ENCODE measurements around the gene RNF186. TPM values are rescaled to one million over a fixed set of nuclear protein-coding genes. Genes with fewer than 3 reads are reported as not detected.
"Not testable (repeated sequence)": the region's sequence is repeated elsewhere in the genome, so short reads cannot be mapped to it uniquely, and the experiment has no call there.

The RNF186 gene, protein sequence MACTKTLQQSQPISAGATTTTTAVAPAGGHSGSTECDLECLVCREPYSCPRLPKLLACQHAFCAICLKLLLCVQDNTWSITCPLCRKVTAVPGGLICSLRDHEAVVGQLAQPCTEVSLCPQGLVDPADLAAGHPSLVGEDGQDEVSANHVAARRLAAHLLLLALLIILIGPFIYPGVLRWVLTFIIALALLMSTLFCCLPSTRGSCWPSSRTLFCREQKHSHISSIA
- total RNA-seq: not detected

DNA sequence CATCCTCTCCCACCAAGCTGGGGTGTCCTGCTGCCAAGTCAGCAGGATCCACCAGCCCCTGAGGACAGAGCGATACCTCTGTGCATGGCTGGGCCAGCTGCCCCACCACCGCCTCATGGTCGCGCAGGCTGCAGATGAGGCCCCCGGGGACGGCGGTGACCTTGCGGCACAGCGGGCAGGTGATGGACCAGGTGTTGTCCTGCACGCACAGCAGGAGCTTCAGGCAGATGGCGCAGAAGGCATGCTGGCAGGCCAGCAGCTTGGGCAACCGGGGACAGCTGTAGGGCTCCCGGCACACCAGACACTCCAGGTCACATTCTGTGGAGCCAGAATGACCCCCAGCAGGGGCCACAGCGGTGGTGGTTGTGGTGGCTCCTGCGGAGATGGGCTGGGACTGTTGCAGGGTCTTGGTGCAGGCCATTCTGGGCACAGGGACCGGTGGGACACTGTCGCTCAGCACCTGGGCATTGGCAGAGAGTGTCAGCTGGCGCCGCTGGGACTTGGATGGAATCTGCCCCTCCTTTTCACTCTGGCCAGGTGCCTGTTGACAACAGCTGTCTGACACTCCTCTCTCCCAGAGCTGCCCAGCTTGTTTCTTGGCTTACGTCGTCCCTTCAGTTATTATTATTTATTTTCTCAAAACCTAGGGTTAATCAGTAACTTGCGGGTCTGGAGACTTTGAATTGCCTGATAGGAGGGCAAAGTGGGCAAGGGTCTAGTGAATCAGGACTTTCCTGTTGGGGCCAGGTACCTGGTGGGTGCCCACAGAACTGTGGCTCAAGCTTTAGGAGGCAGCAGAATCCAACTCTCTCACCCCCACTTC lies at the start of gene RNF186:
TSS of gene RNF186 (minus strand) at position 603 of the 823 bp plus-strand sequence. CDS start at position 421, 182 bp downstream.
- H3K9me3 Mint-ChIP-seq: no peaks in the 10 kb centered on the region
- H3K27me3 Mint-ChIP-seq (ENCODE audit: low read depth): no peaks in the 10 kb centered on the region
- no peaks in the 10 kb centered on the region for H3K4me1 Mint-ChIP-seq (ENCODE audit: low read depth)
- H3K27ac Mint-ChIP-seq: no peak within 1 kb of the TSS
- intact Hi-C loops (cut with micrococcal nuclease): no loop called here
- CTCF ChIA-PET: interaction anchor here (0.6 to 1.3 kb wide), 2 partner anchors 8 to 34 kb away, joined by 3 to 7 read pairs; no protein-coding TSS in a partner anchor
- no peak within 1 kb of the TSS for H3K4me3 Mint-ChIP-seq
- no peaks in the 10 kb centered on the region for H3K36me3 Mint-ChIP-seq (ENCODE audit: low read depth)
- DNase-seq: no peak

DNA sequence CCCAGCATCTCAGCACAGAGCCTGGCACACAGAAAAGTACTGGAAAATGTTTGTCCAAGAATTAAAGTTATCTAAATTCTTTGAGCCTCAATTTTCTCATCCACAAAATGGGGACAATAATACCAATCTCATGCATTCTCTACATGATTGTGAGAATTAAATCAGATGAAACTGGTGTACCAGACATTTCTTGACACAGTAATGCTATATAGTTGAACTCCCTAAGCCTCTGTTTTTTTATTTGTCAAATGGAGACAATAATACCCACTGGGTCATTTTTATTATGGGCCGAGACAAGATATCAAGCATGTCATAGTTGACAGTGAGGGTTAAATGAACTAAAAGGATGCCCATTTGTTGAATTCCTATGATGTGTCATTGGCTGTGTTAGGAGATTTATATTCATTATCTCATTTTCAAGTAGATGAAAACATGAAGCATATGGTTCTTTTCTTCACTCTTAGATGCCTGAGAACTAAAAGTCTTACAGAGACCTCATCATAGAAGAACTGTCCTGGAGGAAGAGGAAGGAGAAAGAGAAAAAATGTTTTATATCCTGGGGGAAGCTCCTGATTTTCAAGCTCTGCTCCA lies 49.6 kb upstream of the RNF186 start:
- CTCF ChIA-PET: no interaction called here
- Mint-ChIP-seq H3K27ac (no peak overlapping the region), H3K4me1 (ENCODE audit: low read depth) (no peaks in the 10 kb centered on the region), H3K9me3 (peaks cover 5% of the 10 kb centered on the region), H3K27me3 (ENCODE audit: low read depth) (peaks cover 21% of the 10 kb centered on the region), H3K4me3 (no peak overlapping the region), H3K36me3 (ENCODE audit: low read depth) (no peaks in the 10 kb centered on the region)
- DNase-seq: no peak
- intact Hi-C loops (cut with micrococcal nuclease): no loop called here

DNA sequence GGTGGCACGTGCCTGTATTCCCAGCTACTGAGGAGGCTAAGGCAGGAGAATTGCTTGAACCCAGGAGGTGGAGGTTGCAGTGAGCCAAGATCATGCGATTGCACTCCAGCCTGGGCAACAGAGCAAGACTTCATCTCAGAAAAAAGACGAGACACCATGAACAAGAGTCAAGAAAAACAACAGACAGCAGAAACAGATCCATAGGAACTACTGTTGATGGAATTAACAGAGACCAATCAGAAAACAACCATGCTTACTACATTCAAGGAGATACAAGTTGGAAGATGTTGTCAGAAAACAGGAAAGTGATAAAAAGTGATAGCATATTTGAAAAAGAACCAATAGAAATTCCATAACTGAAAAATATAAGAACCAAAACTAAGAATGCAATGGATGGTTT lies 47.9 kb upstream of the RNF186 start:
- no peak overlapping the region for H3K4me3 Mint-ChIP-seq
- peaks cover 5% of the 10 kb centered on the region for H3K9me3 Mint-ChIP-seq
- H3K4me1 Mint-ChIP-seq (ENCODE audit: low read depth): no peaks in the 10 kb centered on the region
- DNase-seq: no peak
- H3K27ac Mint-ChIP-seq: no peak overlapping the region
- peaks cover 17% of the 10 kb centered on the region for H3K27me3 Mint-ChIP-seq (ENCODE audit: low read depth)
- intact Hi-C loops (cut with micrococcal nuclease): no loop called here
- no peaks in the 10 kb centered on the region for H3K36me3 Mint-ChIP-seq (ENCODE audit: low read depth)
- CTCF ChIA-PET: no interaction called here

DNA sequence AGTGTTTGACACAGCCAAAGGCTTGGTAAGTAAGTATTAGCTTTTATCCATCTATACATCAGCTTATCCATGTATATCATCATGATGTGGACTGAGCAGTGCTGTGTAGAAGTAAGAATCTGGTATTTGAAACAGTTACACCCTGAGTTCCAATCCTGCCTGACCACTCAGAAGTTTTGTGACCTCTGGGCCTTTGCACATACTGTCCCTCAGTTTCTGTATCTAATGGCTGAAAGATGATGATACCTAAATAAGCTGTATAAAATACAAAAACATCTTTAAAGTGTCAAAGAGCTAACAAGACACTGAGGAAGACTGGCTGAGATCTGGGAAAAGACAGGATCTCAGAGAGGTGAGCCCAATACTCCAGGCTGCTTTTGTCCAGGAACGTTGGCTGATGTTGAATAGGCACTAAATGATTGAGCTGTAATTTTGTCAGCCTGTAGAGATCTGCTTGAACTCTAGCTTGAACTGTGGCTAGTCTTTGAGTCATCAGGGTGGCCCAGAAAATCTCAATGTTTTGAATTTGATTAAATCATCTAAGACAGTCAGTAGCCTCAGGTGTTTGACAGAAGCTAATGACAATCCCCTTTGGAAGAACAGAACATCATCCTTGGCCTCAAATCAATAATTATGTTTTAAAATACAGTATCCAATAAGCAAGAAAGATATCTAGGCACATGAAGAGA lies 46.9 kb upstream of the RNF186 start:
- Mint-ChIP-seq H3K9me3 (peaks cover 5% of the 10 kb centered on the region), H3K27ac (no peak overlapping the region), H3K36me3 (ENCODE audit: low read depth) (no peaks in the 10 kb centered on the region), H3K4me3 (no peak overlapping the region), H3K4me1 (ENCODE audit: low read depth) (no peaks in the 10 kb centered on the region), H3K27me3 (ENCODE audit: low read depth) (peaks cover 14% of the 10 kb centered on the region)
- DNase-seq: no peak
- intact Hi-C loops (cut with micrococcal nuclease): no loop called here
- CTCF ChIA-PET: interaction anchor here (0.6 to 1.3 kb wide), 3 partner anchors 11 to 29 kb away, joined by 3 to 7 read pairs (median 5); partner anchors contain the start of gene OTUD3

DNA sequence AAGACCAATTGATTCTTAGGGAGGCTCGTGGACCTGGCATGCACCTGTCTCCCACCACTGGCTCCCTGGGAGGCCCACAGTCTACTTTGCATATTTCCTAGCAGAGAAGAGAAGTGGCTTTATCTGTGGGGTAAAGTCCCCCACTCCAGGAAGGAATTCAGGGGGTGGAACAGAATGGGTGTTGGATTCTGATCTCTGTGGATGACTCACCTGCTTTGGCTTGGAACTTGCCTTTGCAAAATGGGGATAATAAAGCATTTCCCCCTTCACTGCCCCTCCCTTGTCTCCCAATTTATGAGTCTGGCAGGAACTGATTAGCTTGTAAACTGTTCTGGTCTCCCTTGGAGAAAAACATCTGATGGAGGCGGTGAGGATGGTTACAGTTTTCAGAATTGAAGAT lies 46.0 kb upstream of the RNF186 start:
- CTCF ChIA-PET: interaction anchor here (0.9 to 1.3 kb wide), 2 partner anchors 12 to 21 kb away, joined by 5 to 7 read pairs; partner anchors contain the start of gene OTUD3
- Mint-ChIP-seq H3K36me3 (ENCODE audit: low read depth) (no peaks in the 10 kb centered on the region), H3K27me3 (ENCODE audit: low read depth) (peaks cover 12% of the 10 kb centered on the region), H3K4me3 (no peak overlapping the region), H3K4me1 (ENCODE audit: low read depth) (no peaks in the 10 kb centered on the region), H3K9me3 (peaks cover 5% of the 10 kb centered on the region), H3K27ac (no peak overlapping the region)
- no peak for DNase-seq
- intact Hi-C loops (cut with micrococcal nuclease): no loop called here

DNA sequence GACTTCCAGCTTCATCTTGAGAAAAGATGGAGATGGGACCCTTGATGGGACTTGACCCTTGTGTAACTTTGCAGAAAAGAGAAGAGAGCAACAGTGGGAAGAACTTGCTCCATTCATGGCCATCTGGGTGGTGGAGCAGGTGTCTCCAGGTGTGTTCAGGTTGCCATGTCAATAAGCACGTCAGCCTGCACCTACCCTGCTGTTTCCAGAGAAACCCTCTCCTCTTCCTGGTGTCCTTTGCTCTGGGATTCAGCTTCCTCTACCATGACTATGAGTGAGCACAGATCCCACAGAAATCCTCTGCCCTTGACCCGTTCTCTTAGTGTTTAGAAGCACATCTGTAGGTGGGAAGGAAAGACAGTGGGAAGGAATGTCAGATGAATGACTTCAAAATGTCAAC lies 45.3 kb upstream of the RNF186 start:
- Mint-ChIP-seq H3K9me3 (peaks cover 5% of the 10 kb centered on the region), H3K27me3 (ENCODE audit: low read depth) (peaks cover 12% of the 10 kb centered on the region), H3K4me1 (ENCODE audit: low read depth) (no peaks in the 10 kb centered on the region), H3K4me3 (no peak overlapping the region), H3K36me3 (ENCODE audit: low read depth) (no peaks in the 10 kb centered on the region), H3K27ac (no peak overlapping the region)
- CTCF ChIA-PET: interaction anchor here (0.6 kb wide), 1 partner anchor 353 kb away, joined by 3 read pairs; no protein-coding TSS in a partner anchor
- no peak for DNase-seq
- intact Hi-C loops (cut with micrococcal nuclease): no loop called here

DNA sequence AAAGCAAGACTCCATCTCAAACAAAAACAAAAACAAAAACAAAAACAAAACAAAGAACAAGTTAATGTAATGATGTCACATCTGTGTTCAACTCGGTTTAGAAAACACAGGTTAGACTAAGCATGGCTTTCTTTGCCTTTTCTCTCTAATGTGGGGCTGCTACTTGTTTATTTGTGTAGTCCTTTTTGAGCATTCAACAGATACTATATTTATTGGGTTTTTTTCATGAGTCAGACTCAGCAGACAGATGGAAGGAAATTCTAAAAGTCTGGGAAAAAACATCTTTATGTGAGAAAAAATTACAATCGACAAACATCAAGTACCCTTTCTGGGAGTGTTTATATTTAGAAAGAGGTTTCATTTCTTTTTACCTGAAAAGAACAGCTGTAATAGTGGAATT lies 44.8 kb upstream of the RNF186 start:
- CTCF ChIA-PET: interaction anchor here (0.6 kb wide), 1 partner anchor 353 kb away, joined by 3 read pairs; no protein-coding TSS in a partner anchor
- intact Hi-C loops (cut with micrococcal nuclease): no loop called here
- H3K4me1 Mint-ChIP-seq (ENCODE audit: low read depth): no peaks in the 10 kb centered on the region
- no peak for DNase-seq
- no peak overlapping the region for H3K4me3 Mint-ChIP-seq
- peaks cover 5% of the 10 kb centered on the region for H3K9me3 Mint-ChIP-seq
- no peaks in the 10 kb centered on the region for H3K36me3 Mint-ChIP-seq (ENCODE audit: low read depth)
- no peak overlapping the region for H3K27ac Mint-ChIP-seq
- peaks cover 12% of the 10 kb centered on the region for H3K27me3 Mint-ChIP-seq (ENCODE audit: low read depth)

DNA sequence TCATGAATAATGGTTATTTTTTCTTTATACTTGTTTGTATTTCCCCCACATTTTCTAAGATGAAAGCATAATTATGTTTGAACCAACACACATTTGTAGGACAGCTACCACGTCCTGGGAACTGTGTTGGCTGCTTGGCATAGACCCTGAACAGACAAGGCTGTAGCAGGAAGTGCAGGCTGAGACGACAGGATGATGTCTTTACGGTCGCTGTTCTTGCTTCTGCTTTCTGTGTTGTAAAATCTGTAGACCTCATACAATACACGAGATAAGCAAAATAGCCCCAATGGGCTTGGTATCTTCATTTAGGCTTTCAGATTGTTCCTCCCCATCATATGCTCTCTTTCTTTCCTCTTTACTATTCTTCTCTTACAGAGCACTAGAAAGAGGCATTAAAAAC lies 43.8 kb upstream of the RNF186 start:
- intact Hi-C loops (cut with micrococcal nuclease): no loop called here
- DNase-seq: no peak
- Mint-ChIP-seq H3K4me3 (no peak overlapping the region), H3K9me3 (peaks cover 5% of the 10 kb centered on the region), H3K4me1 (ENCODE audit: low read depth) (no peaks in the 10 kb centered on the region), H3K27ac (no peak overlapping the region), H3K27me3 (ENCODE audit: low read depth) (peaks cover 12% of the 10 kb centered on the region), H3K36me3 (ENCODE audit: low read depth) (no peaks in the 10 kb centered on the region)
- CTCF ChIA-PET: interaction anchor here (0.6 kb wide), 1 partner anchor 78 kb away, joined by 3 read pairs; no protein-coding TSS in a partner anchor

DNA sequence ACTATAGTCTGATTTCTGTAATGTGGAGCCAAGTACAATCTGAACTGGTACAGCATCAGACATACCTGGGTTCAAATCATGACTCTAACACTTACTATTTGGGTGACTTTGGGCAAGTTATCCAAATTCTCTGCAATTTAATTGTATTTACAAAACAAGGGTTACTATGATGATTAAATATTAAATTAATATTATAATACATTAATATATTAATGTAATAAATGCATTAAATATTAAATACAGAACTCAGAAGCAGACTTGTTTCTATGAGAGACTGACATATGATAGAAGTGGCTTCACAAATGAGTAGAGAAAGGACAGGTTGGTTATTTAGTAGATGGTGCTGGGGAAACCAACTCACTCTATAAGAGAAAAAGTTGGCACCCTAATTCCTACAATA lies 39.8 kb upstream of the RNF186 start:
- Mint-ChIP-seq H3K27me3 (ENCODE audit: low read depth) (no peaks in the 10 kb centered on the region), H3K36me3 (ENCODE audit: low read depth) (no peaks in the 10 kb centered on the region), H3K9me3 (no peaks in the 10 kb centered on the region), H3K27ac (no peak overlapping the region), H3K4me1 (ENCODE audit: low read depth) (no peaks in the 10 kb centered on the region), H3K4me3 (no peak overlapping the region)
- intact Hi-C loops (cut with micrococcal nuclease): no loop called here
- CTCF ChIA-PET: interaction anchor here (0.6 kb wide), 1 partner anchor 873 kb away, joined by 7 read pairs; no protein-coding TSS in a partner anchor
- no peak for DNase-seq

DNA sequence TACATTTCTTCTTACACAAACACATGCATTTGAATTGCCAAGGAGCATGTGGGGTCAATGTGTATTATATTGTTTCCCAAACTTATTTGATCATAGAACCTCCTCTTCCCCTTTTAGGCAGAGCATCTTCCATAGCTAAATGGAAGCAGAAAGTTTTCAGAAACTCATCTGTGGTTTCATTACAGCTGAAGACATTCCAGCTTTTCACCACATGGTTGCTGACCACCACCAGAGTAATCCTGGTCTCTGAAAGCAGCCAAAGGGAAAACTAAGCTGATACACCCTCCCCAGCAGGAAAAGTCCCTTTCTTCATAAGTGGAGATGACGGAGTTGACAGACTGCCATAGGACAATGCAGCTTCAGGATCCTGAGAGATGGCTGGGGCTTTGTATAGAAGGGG lies 37.0 kb upstream of the RNF186 start:
- H3K4me3 Mint-ChIP-seq: no peak overlapping the region
- no peaks in the 10 kb centered on the region for H3K27me3 Mint-ChIP-seq (ENCODE audit: low read depth)
- no peak for DNase-seq
- no peaks in the 10 kb centered on the region for H3K4me1 Mint-ChIP-seq (ENCODE audit: low read depth)
- intact Hi-C loops (cut with micrococcal nuclease): no loop called here
- CTCF ChIA-PET: interaction anchor here (0.6 kb wide), 1 partner anchor 9 kb away, joined by 3 read pairs; no protein-coding TSS in a partner anchor
- H3K9me3 Mint-ChIP-seq: no peaks in the 10 kb centered on the region
- no peaks in the 10 kb centered on the region for H3K36me3 Mint-ChIP-seq (ENCODE audit: low read depth)
- no peak overlapping the region for H3K27ac Mint-ChIP-seq

DNA sequence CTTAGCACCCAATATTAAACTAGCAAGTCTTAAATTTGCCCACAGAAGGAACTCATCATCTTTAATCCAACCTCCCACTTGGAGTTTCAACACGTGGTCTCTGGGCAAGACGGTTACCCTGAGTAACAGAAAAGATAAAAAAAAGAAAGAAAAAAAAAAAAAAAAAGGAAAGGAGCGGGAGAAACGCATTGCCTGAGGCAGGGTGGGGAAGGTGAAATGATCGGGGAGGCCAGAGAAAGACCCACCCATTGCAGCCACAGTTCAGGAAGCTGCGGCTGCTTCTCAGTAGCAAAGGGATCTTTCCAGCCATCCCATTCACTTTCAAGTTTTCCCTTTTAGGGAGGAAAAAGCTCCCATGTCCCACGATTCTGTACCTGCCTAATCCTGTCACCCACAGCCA lies 35.1 kb upstream of the RNF186 start:
- H3K27ac Mint-ChIP-seq: no peak overlapping the region
- H3K4me1 Mint-ChIP-seq (ENCODE audit: low read depth): no peaks in the 10 kb centered on the region
- H3K9me3 Mint-ChIP-seq: no peaks in the 10 kb centered on the region
- H3K36me3 Mint-ChIP-seq (ENCODE audit: low read depth): no peaks in the 10 kb centered on the region
- no peak for DNase-seq
- H3K27me3 Mint-ChIP-seq (ENCODE audit: low read depth): peaks cover 3% of the 10 kb centered on the region
- CTCF ChIA-PET: interaction anchor here (1.4 kb wide), 1 partner anchor 32 kb away, joined by 3 read pairs; the partner anchor contains the start of gene OTUD3
- no peak overlapping the region for H3K4me3 Mint-ChIP-seq
- intact Hi-C loops (cut with micrococcal nuclease): no loop called here

DNA sequence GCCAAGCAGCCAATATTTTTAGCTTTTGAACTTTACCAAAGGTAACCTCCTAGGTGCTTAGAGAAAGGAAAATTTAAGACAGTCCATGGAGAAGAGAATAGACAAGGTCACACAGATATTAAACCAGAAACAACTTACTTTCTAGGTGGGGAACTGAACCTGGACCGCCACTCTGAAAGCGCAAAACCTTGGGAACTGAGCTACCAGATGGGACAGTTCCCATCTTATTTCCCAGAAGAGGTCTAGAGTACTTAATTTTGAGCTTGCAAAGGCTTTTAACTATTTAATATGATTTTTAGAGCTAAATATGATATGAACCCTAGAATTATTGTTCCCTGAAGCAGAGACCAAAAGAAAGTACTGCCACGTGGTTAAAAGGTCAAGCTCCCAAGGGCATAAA lies 34.2 kb upstream of the RNF186 start:
- intact Hi-C loops (cut with micrococcal nuclease); DNase-seq; H3K36me3 Mint-ChIP-seq (ENCODE audit: low read depth); H3K4me3 Mint-ChIP-seq; H3K27ac Mint-ChIP-seq; H3K4me1 Mint-ChIP-seq (ENCODE audit: low read depth); H3K9me3 Mint-ChIP-seq: not testable (repeated sequence)
- H3K27me3 Mint-ChIP-seq (ENCODE audit: low read depth): peaks cover 11% of the 10 kb centered on the region
- CTCF ChIA-PET: interaction anchor here (0.7 to 1.4 kb wide), 2 partner anchors 33 to 34 kb away, joined by 3 to 7 read pairs; partner anchors contain the start of genes OTUD3 and RNF186
